H9 (cell line): ENCODE measurements around the gene OR1B1. TPM values are rescaled to one million over a fixed set of nuclear protein-coding genes. Genes with fewer than 3 reads are reported as not detected.

ENCODE experiments used
- DNase-seq: peaks from one replicate; pipeline ENCODE4 v3.0.0-alpha.2; 2017
- H2AFZ ChIP-seq: one replicate; pipeline ENCODE4 v1.6.1; 2013; ENCODE audit warnings: mild to moderate bottlenecking, low read length, control low read depth, moderate library complexity
- H2AK5ac ChIP-seq: 2 replicates; pipeline ENCODE4 v1.6.1; 2013; ENCODE audit warnings: low read length, control low read depth, mixed read lengths; ENCODE audit not compliant: insufficient read length
- H2BK120ac ChIP-seq: one replicate; pipeline ENCODE4 v1.6.1; 2013; ENCODE audit warnings: low read depth, mild to moderate bottlenecking, low read length, control low read depth, inconsistent platforms; ENCODE audit not compliant: poor library complexity, severe bottlenecking
- H2BK12ac ChIP-seq: 2 replicates; pipeline ENCODE4 v1.6.1; 2013; ENCODE audit warnings: low read length, control low read depth, mixed read lengths, low read depth; ENCODE audit not compliant: insufficient read length
- H2BK15ac ChIP-seq: 2 replicates; pipeline ENCODE4 v1.6.1; 2013; ENCODE audit warnings: low read depth, low read length, control low read depth
- H2BK20ac ChIP-seq: one replicate; pipeline ENCODE4 v1.6.1; 2013; ENCODE audit warnings: low read depth, mild to moderate bottlenecking, low read length, control low read depth, inconsistent platforms; ENCODE audit not compliant: poor library complexity, severe bottlenecking
- H2BK5ac ChIP-seq: 2 replicates; pipeline ENCODE4 v1.6.1; 2013; ENCODE audit warnings: low read length, control low read depth, mixed read lengths; ENCODE audit not compliant: insufficient read length
- H3K14ac ChIP-seq: 2 replicates; pipeline ENCODE4 v1.6.1; 2013; ENCODE audit warnings: low read length, control low read depth; ENCODE audit not compliant: insufficient read depth
- H3K18ac ChIP-seq: 2 replicates; pipeline ENCODE4 v1.6.1; 2013; ENCODE audit warnings: low read depth, mild to moderate bottlenecking, mixed read lengths, low read length, control low read depth; ENCODE audit not compliant: insufficient read length
- H3K23ac ChIP-seq: 2 replicates; pipeline ENCODE4 v1.6.1; 2013; ENCODE audit warnings: low read length, control low read depth, mixed read lengths, low read depth; ENCODE audit not compliant: insufficient read length
- H3K23me2 ChIP-seq: 2 replicates; pipeline ENCODE4 v1.6.1; 2013; ENCODE audit warnings: low read depth, mild to moderate bottlenecking, mixed read lengths, low read length, control low read depth; ENCODE audit not compliant: insufficient read length, poor library complexity, severe bottlenecking
- H3K27ac ChIP-seq: 2 replicates; pipeline ENCODE4 v1.5.1; 2013; ENCODE audit warnings: low read length, control low read depth, mixed read lengths, low read depth; ENCODE audit not compliant: insufficient read length
- H3K27me3 ChIP-seq: 2 replicates; pipeline ENCODE4 v1.6.1; 2013; ENCODE audit warnings: low read length, control low read depth, inconsistent platforms; ENCODE audit not compliant: insufficient read depth
- H3K4ac ChIP-seq: 2 replicates; pipeline ENCODE4 v1.6.1; 2013; ENCODE audit warnings: low read depth, mild to moderate bottlenecking, control low read depth, inconsistent platforms, low read length, moderate library complexity
- H3K4me1 ChIP-seq: 2 replicates; pipeline ENCODE4 v1.6.1; 2013; ENCODE audit warnings: low read length, control low read depth, inconsistent platforms; ENCODE audit not compliant: insufficient read depth
- H3K4me2 ChIP-seq: 2 replicates; pipeline ENCODE4 v1.6.1; 2013; ENCODE audit warnings: low read length, control low read depth, mixed read lengths; ENCODE audit not compliant: insufficient read length, insufficient read depth
- H3K56ac ChIP-seq: 2 replicates; pipeline ENCODE4 v1.6.1; 2013; ENCODE audit warnings: low read depth, mild to moderate bottlenecking, mixed read lengths, low read length, control low read depth; ENCODE audit not compliant: insufficient read length
- H3K79me1 ChIP-seq: 2 replicates; pipeline ENCODE4 v1.6.1; 2013; ENCODE audit warnings: low read depth, mild to moderate bottlenecking, moderate library complexity, low read length, control low read depth, inconsistent platforms; ENCODE audit not compliant: insufficient read depth, poor library complexity, severe bottlenecking
- H3K79me2 ChIP-seq: 2 replicates; pipeline ENCODE4 v1.6.1; 2013; ENCODE audit warnings: low read length, control low read depth, inconsistent platforms; ENCODE audit not compliant: insufficient read depth
- H3K9ac ChIP-seq: 2 replicates; pipeline ENCODE4 v1.6.1; 2013; ENCODE audit warnings: low read length, control low read depth, mixed read lengths; ENCODE audit not compliant: insufficient read length; ENCODE audit errors: extremely low read depth
- H3K9me3 ChIP-seq: one replicate; pipeline ENCODE4 v1.6.1; 2013; ENCODE audit warnings: low read depth, low read length, inconsistent platforms; ENCODE audit not compliant: control insufficient read depth
- H3T11ph ChIP-seq: one replicate; pipeline ENCODE4 v1.6.1; 2013; ENCODE audit warnings: mild to moderate bottlenecking, low read length, control low read depth, inconsistent platforms
- H4K20me1 ChIP-seq: one replicate; pipeline ENCODE4 v1.6.1; 2013; ENCODE audit not compliant: control insufficient read depth, insufficient read length, insufficient read depth
- H4K5ac ChIP-seq: 2 replicates; pipeline ENCODE4 v1.6.1; 2013; ENCODE audit warnings: low read depth, mild to moderate bottlenecking, mixed read lengths, low read length, control low read depth; ENCODE audit not compliant: insufficient read length
- H4K8ac ChIP-seq: replicated peaks from 2 replicates; pipeline ENCODE4 v1.6.1; 2013; ENCODE audit warnings: low read length, control low read depth, mixed read lengths, low read depth; ENCODE audit not compliant: insufficient read length
- H4K91ac ChIP-seq: 2 replicates; pipeline ENCODE4 v1.6.1; 2013; ENCODE audit warnings: low read depth, mild to moderate bottlenecking, moderate library complexity, mixed read lengths, low read length, control low read depth; ENCODE audit not compliant: insufficient read length
- H3K27ac Mint-ChIP-seq, 3 experiments: 2 replicates in 2 of 3; 3 replicates in 1 of 3; pipeline ENCODE4 v1.8.0; 2020 to 2021; ENCODE audit warnings: mixed read lengths in 3 of 3, mild to moderate bottlenecking in 1 of 3, moderate library complexity in 1 of 3
- H3K27me3 Mint-ChIP-seq: 2 replicates; pipeline ENCODE4 v1.8.0; 2021; ENCODE audit warnings: low read depth, mild to moderate bottlenecking, moderate library complexity, mixed read lengths
- H3K36me3 Mint-ChIP-seq, 3 experiments: 2 replicates in 2 of 3; 3 replicates in 1 of 3; pipeline ENCODE4 v1.8.0; 2020 to 2021; ENCODE audit warnings: low read depth in 3 of 3, mixed read lengths in 3 of 3; ENCODE audit not compliant: insufficient read depth in 1 of 3
- H3K4me1 Mint-ChIP-seq, 2 experiments: 2 replicates each; pipeline ENCODE4 v1.8.0; 2020; ENCODE audit warnings: mixed read lengths in 2 of 2
- H3K4me3 Mint-ChIP-seq, 2 experiments: 2 replicates in 1 of 2; 3 replicates in 1 of 2; pipeline ENCODE4 v1.8.0; 2020 to 2021; ENCODE audit warnings: mild to moderate bottlenecking in 2 of 2, mixed read lengths in 2 of 2, moderate library complexity in 1 of 2
- H3K9me3 Mint-ChIP-seq, 2 experiments: 2 replicates in 1 of 2; 3 replicates in 1 of 2; pipeline ENCODE4 v1.8.0; 2020; ENCODE audit warnings: mild to moderate bottlenecking in 2 of 2, mixed read lengths in 2 of 2, moderate library complexity in 1 of 2
- CTCF ChIP-seq: fragments of 200-600 bp; sonication (generic); conservative IDR thresholded peaks from 3 replicates; pipeline ENCODE4 v1.8.0; 2021; ENCODE audit warnings: antibody characterized with exemption, mild to moderate bottlenecking
- WGBS: extraction: QIAGEN DNeasy Blood & Tissue Kit; methylation state at CpG from one replicate; pipeline ENCODE4 v1.1.7; 2013; ENCODE audit warnings: missing lambda C conversion rate, low lambda C conversion rate, mixed read lengths; ENCODE audit not compliant: insufficient read length; ENCODE audit errors: extremely low coverage; 5-methylcytosine and 5-hydroxymethylcytosine counted together
- long read RNA-seq: library from polyadenylated mRNA; unstranded; transcript quantifications from one replicate; pipeline ENCODE4 v2.0.0, GENCODE V29; 2020
- total RNA-seq: library from RNA; stranded (reverse); gene quantifications from 2 replicates; pipeline ENCODE4 v1.2.1, GENCODE V29; 2021

Gene OR1B1
- total RNA-seq, result not detected in 2 replicates
- long read RNA-seq, result 0 reads

- Histone ChIP-seq H3K4ac (no peak within 1 kb of the TSS), H2AK5ac (no peak within 1 kb of the TSS), H3K56ac (no peak within 1 kb of the TSS), H2AFZ (no peak within 1 kb of the TSS), H4K8ac (no peak within 1 kb of the TSS), H3K27me3 (no peaks in the 10 kb centered on the region), H3K4me1 (no peaks in the 10 kb centered on the region), H2BK5ac (no peak within 1 kb of the TSS), H3K23ac (no peak within 1 kb of the TSS), H4K5ac (no peak within 1 kb of the TSS), H3K4me2 (no peak within 1 kb of the TSS), H2BK15ac (no peak within 1 kb of the TSS), H3K14ac (no peak within 1 kb of the TSS), H2BK20ac (no peak within 1 kb of the TSS), H3K79me1 (no peaks in the 10 kb centered on the region), H4K91ac (no peak within 1 kb of the TSS), H3K18ac (no peak within 1 kb of the TSS), H3K9me3 (peaks cover 60% of the 10 kb centered on the region), H3K23me2 (no peaks in the 10 kb centered on the region), H2BK120ac (no peak within 1 kb of the TSS), H3T11ph (no peak within 1 kb of the TSS), H2BK12ac (no peak within 1 kb of the TSS), H4K20me1 (no peaks in the 10 kb centered on the region), H3K79me2 (no peaks in the 10 kb centered on the region), H3K9ac (no peak within 1 kb of the TSS), H3K27ac (no peak within 1 kb of the TSS)
- no peak for DNase-seq
- H3K27me3 Mint-ChIP-seq, result no peaks in the 10 kb centered on the region; the same call in 1 of the 2 replicates
- H3K9me3 Mint-ChIP-seq, result peaks cover 82 to 86% of the 10 kb centered on the region in 2 experiments
- no peaks in the 10 kb centered on the region for H3K4me1 Mint-ChIP-seq
- H3K36me3 Mint-ChIP-seq, result peaks cover 0 to 33% (median 3%) of the 10 kb centered on the region in 3 experiments; a peak in 2 of 7 replicates
- no peak within 1 kb of the TSS for H3K4me3 Mint-ChIP-seq
- H3K27ac Mint-ChIP-seq, result no peak within 1 kb of the TSS
- no CpG with 5 or more reads among the region's 3 CpGs for WGBS
- TF ChIP-seq CTCF, result no peak
Measured at GRCh38 chr9:122657527-122657926, at the start of gene OR1B1. Gene OR1B1 (minus strand): TSS chr9:122657627.
